ENCODE data around the gene VPS51.

- TF ChIP-seq CTCF (IDR thresholded peaks at IDR 0.05; ENCODE audit: low read depth, low read length) (no peak), POLR2A (IDR thresholded peaks at IDR 0.05; ENCODE audit: extremely low read depth, insufficient read length) (no peak)
Measured at GRCh38 chr11:65104628-65105027, 8.6 kb downstream of the VPS51 start.

Data from NB4 (cell line).